ENCODE results near the gene LSM10.

GRCh38 chr1:36349839-36350238, 47.9 kb downstream of the LSM10 start:
- TF ChIP-seq CTCF (IDR thresholded peaks at IDR 0.05; ENCODE audit: low read depth, low read length, poor library complexity, severe bottlenecking) (no peak), EZH2phosphoT487 (IDR thresholded peaks at IDR 0.05; ENCODE audit: borderline replicate concordance, low read length) (no peak)
